Measurements from ENCODE around the gene RIT1.

Gene RIT1

GRCh38 chr1:155942578-155943141 lies 31.5 kb upstream of the RIT1 start:
- Histone ChIP-seq H3K36me3 (no peaks in the 10 kb centered on the region), H3K9me3 (no peaks in the 10 kb centered on the region), H3K4me1 (peaks cover 15% of the 10 kb centered on the region), H3K27me3 (no peaks in the 10 kb centered on the region), H3K4me3 (ENCODE audit: low read depth, low read length) (no peak overlapping the region)
- no peak for DNase-seq
- TF ChIP-seq CTCF (IDR thresholded peaks at IDR 0.05; ENCODE audit: low read depth, low read length) = no peak

- TF ChIP-seq CTCF (IDR thresholded peaks at IDR 0.05; ENCODE audit: low read depth, low read length) = no peak
- DNase-seq = no peak
- Histone ChIP-seq H3K4me1 (peaks cover 15% of the 10 kb centered on the region), H3K27me3 (no peaks in the 10 kb centered on the region), H3K4me3 (ENCODE audit: low read depth, low read length) (no peak overlapping the region), H3K36me3 (no peaks in the 10 kb centered on the region), H3K9me3 (no peaks in the 10 kb centered on the region)
Observed at GRCh38 chr1:155941845-155942531, 30.8 kb upstream of the RIT1 start.

GRCh38 chr1:155940993-155941844 lies 30.1 kb upstream of the RIT1 start, which contains the start of gene RXFP4:
TSS of gene RXFP4 (plus strand) at chr1:155941638. CDS start at chr1:155941710, 72 bp downstream.
- Histone ChIP-seq H3K9me3 (no peaks in the 10 kb centered on the region), H3K4me3 (ENCODE audit: low read depth, low read length) (no peak within 1 kb of the TSS), H3K4me1 (peaks cover 15% of the 10 kb centered on the region), H3K36me3 (no peaks in the 10 kb centered on the region), H3K27me3 (no peaks in the 10 kb centered on the region)
- DNase-seq = peak; percentile 37
- no peak for TF ChIP-seq CTCF (IDR thresholded peaks at IDR 0.05; ENCODE audit: low read depth, low read length)

GRCh38 chr1:155940482-155940992 lies 29.4 kb upstream of the RIT1 start:
- TF ChIP-seq CTCF (IDR thresholded peaks at IDR 0.05; ENCODE audit: low read depth, low read length) = no peak
- no peaks in the 10 kb centered on the region for H3K36me3 ChIP-seq
- no peaks in the 10 kb centered on the region for H3K27me3 ChIP-seq
- H3K4me1 ChIP-seq = peaks cover 15% of the 10 kb centered on the region
- DNase-seq = peak; percentile 36
- H3K9me3 ChIP-seq = no peaks in the 10 kb centered on the region
- H3K4me3 ChIP-seq (ENCODE audit: low read depth, low read length) = no peak overlapping the region

- H3K9me3 ChIP-seq = no peaks in the 10 kb centered on the region
- H3K27me3 ChIP-seq = no peaks in the 10 kb centered on the region
- H3K4me1 ChIP-seq = peaks cover 15% of the 10 kb centered on the region
- H3K36me3 ChIP-seq = peaks cover 8% of the 10 kb centered on the region
- peak; percentile 93 for TF ChIP-seq CTCF (IDR thresholded peaks at IDR 0.05; ENCODE audit: low read depth, low read length)
- H3K4me3 ChIP-seq (ENCODE audit: low read depth, low read length) = no peak overlapping the region
- DNase-seq = peak; percentile 44
Observed at GRCh38 chr1:155938220-155938627, 27.1 kb upstream of the RIT1 start.
